Endothelial cell of umbilical vein (primary cell): ENCODE data around the gene FXYD3. TPM values are rescaled to one million over a fixed set of nuclear protein-coding genes. Genes with fewer than 3 reads are reported as not detected.

Experiments
- BruUV-seq: library from RNA; stranded (reverse); fragments of 400-500 nt; replicated peaks from 2 replicates; lab custom pipeline; 2021; lab: Mats Ljungman, UMichigan
- CTCF ChIA-PET: fragments of 300-600, 350-600 bp; sonication (Branson Sonifier 250); formaldehyde crosslinking; loops from one replicate; lab custom pipeline; 2021; ENCODE audit warnings: antibody characterized with exemption, inconsistent platforms; lab: Charles Lee
- POLR2A ChIA-PET: fragments of 300-600, 350-600 bp; sonication (Branson Sonifier 250); formaldehyde crosslinking; loops from one replicate; lab custom pipeline; 2021; ENCODE audit warnings: antibody characterized with exemption, inconsistent platforms; lab: Charles Lee
- DNase-seq: peaks from one replicate; pipeline ENCODE4 v3.0.0-alpha.2; 2011; ENCODE audit warnings: low read depth, low spot score
- FAIRE-seq: peaks from 2 replicates; lab custom pipeline; 2011; peaks lifted over from hg19 to GRCh38; lab: Jason Lieb, UNC
- H2AFZ ChIP-seq: 2 replicates; pipeline ENCODE4 v1.6.0; 2012; ENCODE audit warnings: low read depth, low read length, control low read depth, inconsistent platforms
- H3K27ac ChIP-seq: 2 replicates; pipeline ENCODE4 v1.5.1; 2011; ENCODE audit warnings: low read depth, mild to moderate bottlenecking, control low read depth, low read length, moderate library complexity; ENCODE audit not compliant: insufficient read depth
- H3K27me3 ChIP-seq, 2 experiments: 2 replicates each; pipeline versions ENCODE4 v1.6.0 to v1.6.1; 2011; ENCODE audit warnings: low read length in 2 of 2, mixed read lengths in 1 of 2; ENCODE audit not compliant: control insufficient read depth in 2 of 2, insufficient read depth in 2 of 2
- H3K36me3 ChIP-seq, 2 experiments: 2 replicates in 1 of 2; 3 replicates in 1 of 2; pipeline ENCODE4 v1.5.1; 2011; ENCODE audit warnings: low read length in 2 of 2, mild to moderate bottlenecking in 1 of 2, moderate library complexity in 1 of 2; ENCODE audit not compliant: control insufficient read depth in 2 of 2, insufficient read depth in 2 of 2; ENCODE audit errors: extremely low read depth in 1 of 2
- H3K4me1 ChIP-seq: 3 replicates; pipeline ENCODE4 v1.5.1; 2011; ENCODE audit warnings: mild to moderate bottlenecking, low read length; ENCODE audit not compliant: control insufficient read depth, insufficient read depth; ENCODE audit errors: extremely low read depth
- H3K4me2 ChIP-seq: 2 replicates; pipeline ENCODE4 v1.6.1; 2011; ENCODE audit warnings: low read length, control low read depth, mixed read lengths; ENCODE audit not compliant: insufficient read depth
- H3K4me3 ChIP-seq, 3 experiments: fragments of 200-600 bp in 1 of 3; sonication (generic), shearing (Covaris generic) in 1 of 3; replicated peaks in 1 of 3; 2 replicates each; pipeline ENCODE4 v1.5.1; 2011 to 2016; ENCODE audit warnings: control low read depth in 3 of 3, low read length in 3 of 3, mild to moderate bottlenecking in 2 of 3, inconsistent platforms in 1 of 3, low read depth in 1 of 3, moderate library complexity in 1 of 3; ENCODE audit not compliant: insufficient read depth in 1 of 3
- H3K79me2 ChIP-seq: 2 replicates; pipeline ENCODE4 v1.6.0; 2012; ENCODE audit warnings: low read length, inconsistent platforms; ENCODE audit not compliant: control insufficient read depth, insufficient read depth
- H3K9ac ChIP-seq: replicated peaks from 2 replicates; pipeline ENCODE3; 2011; ENCODE audit warnings: low read length, control low read depth; ENCODE audit not compliant: insufficient read depth; ENCODE audit errors: extremely low read depth
- H3K9me1 ChIP-seq: replicated peaks from 3 replicates; pipeline ENCODE4 v1.6.0; 2011; ENCODE audit warnings: mild to moderate bottlenecking, low read length; ENCODE audit not compliant: control insufficient read depth, insufficient read depth; ENCODE audit errors: extremely low read depth
- H3K9me3 ChIP-seq: replicated peaks from 2 replicates; pipeline ENCODE4 v1.5.1; 2012; ENCODE audit warnings: low read length, inconsistent platforms; ENCODE audit not compliant: control insufficient read depth, insufficient read depth
- H4K20me1 ChIP-seq: replicated peaks from 2 replicates; pipeline ENCODE3; 2011; ENCODE audit warnings: mild to moderate bottlenecking, low read length; ENCODE audit not compliant: control insufficient read depth, insufficient read depth; ENCODE audit errors: extremely low read depth
- EZH2 ChIP-seq: IDR thresholded peaks from 2 replicates; pipeline ENCODE4 v1.6.1; 2012; ENCODE audit warnings: borderline replicate concordance, low read depth, mild to moderate bottlenecking, moderate library complexity, low read length, inconsistent platforms; ENCODE audit not compliant: severe bottlenecking
- FOS ChIP-seq: IDR thresholded peaks from 2 replicates; pipeline ENCODE4 v1.6.1; 2011; ENCODE audit warnings: mild to moderate bottlenecking, low read length, moderate library complexity, borderline replicate concordance; ENCODE audit not compliant: insufficient read depth
- GATA2 ChIP-seq: IDR thresholded peaks from 2 replicates; pipeline ENCODE4 v1.7.0; 2011; ENCODE audit warnings: low read depth, mild to moderate bottlenecking, moderate library complexity, mixed read lengths, low read length; ENCODE audit not compliant: insufficient read length, insufficient read depth
- JUN ChIP-seq: IDR thresholded peaks from 2 replicates; pipeline ENCODE4 v1.6.1; 2011; ENCODE audit warnings: borderline replicate concordance, low read depth; ENCODE audit not compliant: insufficient read length, insufficient read depth
- MYC ChIP-seq: IDR thresholded peaks from one replicate; pipeline ENCODE4 v1.6.1; 2011; ENCODE audit warnings: mild to moderate bottlenecking, low read depth, low read length
- POLR2A ChIP-seq: IDR thresholded peaks from 2 replicates; pipeline ENCODE4 v1.6.1; 2012; ENCODE audit warnings: low read depth, mild to moderate bottlenecking, control low read depth, low read length
- POLR2AphosphoS5 ChIP-seq: IDR thresholded peaks from 2 replicates; pipeline ENCODE4 v1.6.1; 2012; ENCODE audit warnings: low read depth, mild to moderate bottlenecking, control low read depth, low read length, moderate library complexity; ENCODE audit not compliant: insufficient read depth
- dilution Hi-C: fragments of 300-500 bp; cut with MboI; formaldehyde crosslinking; loops from one replicate; pipeline ENCODE4 v1.15.0; 2019; ENCODE audit warnings: low sequenced_read_pairs; ENCODE audit not compliant: extremely low pct_ligation_motif_present
- intact Hi-C: fragments of 100-400 bp; cut with micrococcal nuclease; formaldehyde crosslinking; loops from one replicate; pipeline ENCODE4 v1.10.0; 2022
- polyA plus RNA-seq, 4 experiments: library from polyadenylated mRNA; depleted of rRNA in 3 of 4; stranded (reverse) in 3 of 4; unstranded in 1 of 4; fragments of >200 nt; gene quantifications; 2 replicates each; pipeline versions ENCODE4 v1.2.1 to v1.2.3, GENCODE V29; 2011 to 2012; ENCODE audit warnings: missing spikeins in 1 of 4
- total RNA-seq: library from RNA; stranded (reverse); gene quantifications from 2 replicates; pipeline ENCODE4 v1.2.3, GENCODE V29; 2021
- TF ChIP-seq, protein P1 (sequence below): IDR thresholded peaks from 2 replicates; pipeline ENCODE4 v1.6.1; 2011; ENCODE audit not compliant: insufficient read depth, insufficient read length
- TF ChIP-seq, protein P2 (sequence below), 2 donors: IDR thresholded peaks; 1 replicate in 1 of 2; 2 replicates in 1 of 2; pipeline ENCODE4 v1.5.1; 2011; ENCODE audit warnings: low read length in 2 of 2, mild to moderate bottlenecking in 2 of 2, moderate library complexity in 2 of 2, control low read depth in 1 of 2, inconsistent platforms in 1 of 2, low read depth in 1 of 2; ENCODE audit not compliant: insufficient read depth in 1 of 2; ENCODE audit errors: extremely low read depth in 1 of 2

FXYD3 gene
- total and polyA plus RNA-seq, 2 donors (not counting 3 experiments of a cell fraction or from before 2014, with no cell fraction given) = not detected

DNA sequence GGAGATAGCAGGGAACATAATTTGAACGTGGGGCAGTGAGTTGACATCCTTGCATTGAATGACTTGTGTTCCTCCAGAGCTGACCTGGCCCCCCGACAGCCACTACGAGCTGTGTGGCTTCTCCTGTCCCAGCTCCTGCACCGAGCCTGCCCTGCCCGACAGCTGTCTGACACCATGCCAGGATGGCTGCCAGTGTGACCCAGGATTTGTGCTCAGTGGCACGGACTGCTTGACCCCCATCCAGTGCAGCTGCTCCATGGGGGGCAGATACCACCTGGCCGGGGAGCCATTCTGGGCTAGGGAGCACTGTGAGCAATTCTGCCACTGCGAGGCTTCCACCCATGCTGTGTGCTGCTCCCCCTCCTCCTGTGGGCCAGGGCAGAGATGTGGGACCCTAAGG is 29.2 kb upstream of the FXYD3 start:
- no peaks in the 10 kb centered on the region for H3K4me1 ChIP-seq
- POLR2A ChIA-PET = no interaction called here
- no peak overlapping the region for H3K27ac ChIP-seq
- no peaks in the 10 kb centered on the region for H3K36me3 ChIP-seq
- FAIRE-seq = no peak
- intact Hi-C loops = no loop called here
- no peak overlapping the region for H3K4me2 ChIP-seq
- dilution Hi-C loops = no loop called here
- H3K9ac ChIP-seq = no peak overlapping the region
- H3K27me3 ChIP-seq = peaks cover 1 to 2% of the 10 kb centered on the region in 2 experiments
- BruUV-seq = no TSS peak
- no peaks in the 10 kb centered on the region for H3K9me1 ChIP-seq
- H3K9me3 ChIP-seq = no peaks in the 10 kb centered on the region
- no peaks in the 10 kb centered on the region for H3K79me2 ChIP-seq
- no peak overlapping the region for H3K4me3 ChIP-seq
- no peak for DNase-seq
- TF ChIP-seq JUN = no peak
- TF ChIP-seq MYC = no peak
- no peak for TF ChIP-seq POLR2A
- TF ChIP-seq, protein P1, sequence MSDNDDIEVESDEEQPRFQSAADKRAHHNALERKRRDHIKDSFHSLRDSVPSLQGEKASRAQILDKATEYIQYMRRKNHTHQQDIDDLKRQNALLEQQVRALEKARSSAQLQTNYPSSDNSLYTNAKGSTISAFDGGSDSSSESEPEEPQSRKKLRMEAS = no peak
- no peak for TF ChIP-seq EZH2
- no peak for TF ChIP-seq GATA2
- TF ChIP-seq POLR2AphosphoS5 = no peak
- TF ChIP-seq FOS = no peak
- no peak overlapping the region for H2AFZ ChIP-seq
- CTCF ChIA-PET = interaction anchor here (1.1 to 2.9 kb wide), 5 partner anchors 17 to 447 kb away, joined by 3 to 15 read pairs (median 7); partner anchors contain the start of gene LGI4
- no peaks in the 10 kb centered on the region for H4K20me1 ChIP-seq

DNA sequence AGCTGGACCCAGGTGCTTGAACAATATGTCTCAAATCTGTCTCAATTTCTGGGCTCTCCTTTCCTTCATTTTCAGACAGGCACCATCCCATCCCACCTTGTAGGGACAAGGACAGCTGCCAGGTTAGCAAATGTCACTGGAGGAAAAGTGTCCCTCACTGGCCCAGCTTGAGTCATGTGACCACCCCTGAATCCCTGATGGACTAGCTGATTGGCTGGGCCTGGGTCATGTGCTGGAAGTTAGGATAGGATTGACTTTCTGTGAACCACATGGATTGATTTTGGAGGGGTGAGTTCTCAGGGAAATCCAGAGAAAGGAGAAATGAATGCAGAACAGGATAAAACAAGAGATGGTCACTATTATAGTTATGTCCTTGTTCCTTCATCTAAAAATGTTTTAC is 28.2 kb upstream of the FXYD3 start:
- no peaks in the 10 kb centered on the region for H4K20me1 ChIP-seq
- no peak overlapping the region for H3K27ac ChIP-seq
- CTCF ChIA-PET = interaction anchor here (1.1 to 2.9 kb wide), 4 partner anchors 18 to 448 kb away, joined by 3 to 15 read pairs (median 10); no protein-coding TSS in a partner anchor
- DNase-seq (no peak), FAIRE-seq (no peak)
- H3K27me3 ChIP-seq = peaks cover 1 to 2% of the 10 kb centered on the region in 2 experiments
- H3K4me2 ChIP-seq = no peak overlapping the region
- intact Hi-C loops (no loop called here), dilution Hi-C loops (no loop called here)
- TF ChIP-seq FOS = no peak
- TF ChIP-seq EZH2 = no peak
- TF ChIP-seq, protein P2, sequence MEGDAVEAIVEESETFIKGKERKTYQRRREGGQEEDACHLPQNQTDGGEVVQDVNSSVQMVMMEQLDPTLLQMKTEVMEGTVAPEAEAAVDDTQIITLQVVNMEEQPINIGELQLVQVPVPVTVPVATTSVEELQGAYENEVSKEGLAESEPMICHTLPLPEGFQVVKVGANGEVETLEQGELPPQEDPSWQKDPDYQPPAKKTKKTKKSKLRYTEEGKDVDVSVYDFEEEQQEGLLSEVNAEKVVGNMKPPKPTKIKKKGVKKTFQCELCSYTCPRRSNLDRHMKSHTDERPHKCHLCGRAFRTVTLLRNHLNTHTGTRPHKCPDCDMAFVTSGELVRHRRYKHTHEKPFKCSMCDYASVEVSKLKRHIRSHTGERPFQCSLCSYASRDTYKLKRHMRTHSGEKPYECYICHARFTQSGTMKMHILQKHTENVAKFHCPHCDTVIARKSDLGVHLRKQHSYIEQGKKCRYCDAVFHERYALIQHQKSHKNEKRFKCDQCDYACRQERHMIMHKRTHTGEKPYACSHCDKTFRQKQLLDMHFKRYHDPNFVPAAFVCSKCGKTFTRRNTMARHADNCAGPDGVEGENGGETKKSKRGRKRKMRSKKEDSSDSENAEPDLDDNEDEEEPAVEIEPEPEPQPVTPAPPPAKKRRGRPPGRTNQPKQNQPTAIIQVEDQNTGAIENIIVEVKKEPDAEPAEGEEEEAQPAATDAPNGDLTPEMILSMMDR (IDR thresholded peaks at IDR 0.05; ENCODE audit: extremely low read depth in 1 of 2, insufficient read depth in 1 of 2, low read depth in 1 of 2, low read length in 2 of 2) = no peak
- TF ChIP-seq POLR2AphosphoS5 = no peak
- no peak for TF ChIP-seq GATA2
- H3K36me3 ChIP-seq = no peaks in the 10 kb centered on the region
- H3K9me3 ChIP-seq = no peaks in the 10 kb centered on the region
- H3K79me2 ChIP-seq = no peaks in the 10 kb centered on the region
- H3K9me1 ChIP-seq = no peaks in the 10 kb centered on the region
- BruUV-seq = no TSS peak
- no peak overlapping the region for H3K4me3 ChIP-seq
- H3K9ac ChIP-seq = no peak overlapping the region
- no peaks in the 10 kb centered on the region for H3K4me1 ChIP-seq
- no peak overlapping the region for H2AFZ ChIP-seq
- POLR2A ChIA-PET = no interaction called here
